H9 (cell line): ENCODE results near the gene SOX4. TPM values are rescaled to one million over a fixed set of nuclear protein-coding genes. Genes with fewer than 3 reads are reported as not detected.

ENCODE experiments used
- DNase-seq: peaks from one replicate; pipeline ENCODE4 v3.0.0-alpha.2; 2017
- H2AFZ ChIP-seq: one replicate; pipeline ENCODE4 v1.6.1; 2013; ENCODE audit warnings: mild to moderate bottlenecking, low read length, control low read depth, moderate library complexity
- H2AK5ac ChIP-seq: 2 replicates; pipeline ENCODE4 v1.6.1; 2013; ENCODE audit warnings: low read length, control low read depth, mixed read lengths; ENCODE audit not compliant: insufficient read length
- H2BK120ac ChIP-seq: one replicate; pipeline ENCODE4 v1.6.1; 2013; ENCODE audit warnings: low read depth, mild to moderate bottlenecking, low read length, control low read depth, inconsistent platforms; ENCODE audit not compliant: poor library complexity, severe bottlenecking
- H2BK12ac ChIP-seq: 2 replicates; pipeline ENCODE4 v1.6.1; 2013; ENCODE audit warnings: low read length, control low read depth, mixed read lengths, low read depth; ENCODE audit not compliant: insufficient read length
- H2BK15ac ChIP-seq: 2 replicates; pipeline ENCODE4 v1.6.1; 2013; ENCODE audit warnings: low read depth, low read length, control low read depth
- H2BK20ac ChIP-seq: one replicate; pipeline ENCODE4 v1.6.1; 2013; ENCODE audit warnings: low read depth, mild to moderate bottlenecking, low read length, control low read depth, inconsistent platforms; ENCODE audit not compliant: poor library complexity, severe bottlenecking
- H2BK5ac ChIP-seq: 2 replicates; pipeline ENCODE4 v1.6.1; 2013; ENCODE audit warnings: low read length, control low read depth, mixed read lengths; ENCODE audit not compliant: insufficient read length
- H3K14ac ChIP-seq: 2 replicates; pipeline ENCODE4 v1.6.1; 2013; ENCODE audit warnings: low read length, control low read depth; ENCODE audit not compliant: insufficient read depth
- H3K18ac ChIP-seq: 2 replicates; pipeline ENCODE4 v1.6.1; 2013; ENCODE audit warnings: low read depth, mild to moderate bottlenecking, mixed read lengths, low read length, control low read depth; ENCODE audit not compliant: insufficient read length
- H3K23ac ChIP-seq: 2 replicates; pipeline ENCODE4 v1.6.1; 2013; ENCODE audit warnings: low read length, control low read depth, mixed read lengths, low read depth; ENCODE audit not compliant: insufficient read length
- H3K23me2 ChIP-seq: 2 replicates; pipeline ENCODE4 v1.6.1; 2013; ENCODE audit warnings: low read depth, mild to moderate bottlenecking, mixed read lengths, low read length, control low read depth; ENCODE audit not compliant: insufficient read length, poor library complexity, severe bottlenecking
- H3K27ac ChIP-seq: 2 replicates; pipeline ENCODE4 v1.5.1; 2013; ENCODE audit warnings: low read length, control low read depth, mixed read lengths, low read depth; ENCODE audit not compliant: insufficient read length
- H3K27me3 ChIP-seq: 2 replicates; pipeline ENCODE4 v1.6.1; 2013; ENCODE audit warnings: low read length, control low read depth, inconsistent platforms; ENCODE audit not compliant: insufficient read depth
- H3K4ac ChIP-seq: 2 replicates; pipeline ENCODE4 v1.6.1; 2013; ENCODE audit warnings: low read depth, mild to moderate bottlenecking, control low read depth, inconsistent platforms, low read length, moderate library complexity
- H3K4me1 ChIP-seq: 2 replicates; pipeline ENCODE4 v1.6.1; 2013; ENCODE audit warnings: low read length, control low read depth, inconsistent platforms; ENCODE audit not compliant: insufficient read depth
- H3K4me2 ChIP-seq: 2 replicates; pipeline ENCODE4 v1.6.1; 2013; ENCODE audit warnings: low read length, control low read depth, mixed read lengths; ENCODE audit not compliant: insufficient read length, insufficient read depth
- H3K56ac ChIP-seq: 2 replicates; pipeline ENCODE4 v1.6.1; 2013; ENCODE audit warnings: low read depth, mild to moderate bottlenecking, mixed read lengths, low read length, control low read depth; ENCODE audit not compliant: insufficient read length
- H3K79me1 ChIP-seq: 2 replicates; pipeline ENCODE4 v1.6.1; 2013; ENCODE audit warnings: low read depth, mild to moderate bottlenecking, moderate library complexity, low read length, control low read depth, inconsistent platforms; ENCODE audit not compliant: insufficient read depth, poor library complexity, severe bottlenecking
- H3K79me2 ChIP-seq: 2 replicates; pipeline ENCODE4 v1.6.1; 2013; ENCODE audit warnings: low read length, control low read depth, inconsistent platforms; ENCODE audit not compliant: insufficient read depth
- H3K9ac ChIP-seq: 2 replicates; pipeline ENCODE4 v1.6.1; 2013; ENCODE audit warnings: low read length, control low read depth, mixed read lengths; ENCODE audit not compliant: insufficient read length; ENCODE audit errors: extremely low read depth
- H3K9me3 ChIP-seq: one replicate; pipeline ENCODE4 v1.6.1; 2013; ENCODE audit warnings: low read depth, low read length, inconsistent platforms; ENCODE audit not compliant: control insufficient read depth
- H3T11ph ChIP-seq: one replicate; pipeline ENCODE4 v1.6.1; 2013; ENCODE audit warnings: mild to moderate bottlenecking, low read length, control low read depth, inconsistent platforms
- H4K20me1 ChIP-seq: one replicate; pipeline ENCODE4 v1.6.1; 2013; ENCODE audit not compliant: control insufficient read depth, insufficient read length, insufficient read depth
- H4K5ac ChIP-seq: 2 replicates; pipeline ENCODE4 v1.6.1; 2013; ENCODE audit warnings: low read depth, mild to moderate bottlenecking, mixed read lengths, low read length, control low read depth; ENCODE audit not compliant: insufficient read length
- H4K8ac ChIP-seq: replicated peaks from 2 replicates; pipeline ENCODE4 v1.6.1; 2013; ENCODE audit warnings: low read length, control low read depth, mixed read lengths, low read depth; ENCODE audit not compliant: insufficient read length
- H4K91ac ChIP-seq: 2 replicates; pipeline ENCODE4 v1.6.1; 2013; ENCODE audit warnings: low read depth, mild to moderate bottlenecking, moderate library complexity, mixed read lengths, low read length, control low read depth; ENCODE audit not compliant: insufficient read length
- H3K27ac Mint-ChIP-seq, 3 experiments: 2 replicates in 2 of 3; 3 replicates in 1 of 3; pipeline ENCODE4 v1.8.0; 2020 to 2021; ENCODE audit warnings: mixed read lengths in 3 of 3, mild to moderate bottlenecking in 1 of 3, moderate library complexity in 1 of 3
- H3K27me3 Mint-ChIP-seq: 2 replicates; pipeline ENCODE4 v1.8.0; 2021; ENCODE audit warnings: low read depth, mild to moderate bottlenecking, moderate library complexity, mixed read lengths
- H3K36me3 Mint-ChIP-seq, 3 experiments: 2 replicates in 2 of 3; 3 replicates in 1 of 3; pipeline ENCODE4 v1.8.0; 2020 to 2021; ENCODE audit warnings: low read depth in 3 of 3, mixed read lengths in 3 of 3; ENCODE audit not compliant: insufficient read depth in 1 of 3
- H3K4me1 Mint-ChIP-seq, 2 experiments: 2 replicates each; pipeline ENCODE4 v1.8.0; 2020; ENCODE audit warnings: mixed read lengths in 2 of 2
- H3K4me3 Mint-ChIP-seq, 2 experiments: 2 replicates in 1 of 2; 3 replicates in 1 of 2; pipeline ENCODE4 v1.8.0; 2020 to 2021; ENCODE audit warnings: mild to moderate bottlenecking in 2 of 2, mixed read lengths in 2 of 2, moderate library complexity in 1 of 2
- H3K9me3 Mint-ChIP-seq, 2 experiments: 2 replicates in 1 of 2; 3 replicates in 1 of 2; pipeline ENCODE4 v1.8.0; 2020; ENCODE audit warnings: mild to moderate bottlenecking in 2 of 2, mixed read lengths in 2 of 2, moderate library complexity in 1 of 2
- WGBS: extraction: QIAGEN DNeasy Blood & Tissue Kit; methylation state at CpG from one replicate; pipeline ENCODE4 v1.1.7; 2013; ENCODE audit warnings: missing lambda C conversion rate, low lambda C conversion rate, mixed read lengths; ENCODE audit not compliant: insufficient read length; ENCODE audit errors: extremely low coverage; 5-methylcytosine and 5-hydroxymethylcytosine counted together
- total RNA-seq: library from RNA; stranded (reverse); gene quantifications from 2 replicates; pipeline ENCODE4 v1.2.1, GENCODE V29; 2021
- TF ChIP-seq, protein P1 (sequence below): fragments of 200-600 bp; sonication (generic); conservative IDR thresholded peaks from 3 replicates; pipeline ENCODE4 v1.8.0; 2021; ENCODE audit warnings: antibody characterized with exemption, mild to moderate bottlenecking

Gene SOX4
- total RNA-seq, 1 experiment from 2014 or later, result 108 TPM

DNA sequence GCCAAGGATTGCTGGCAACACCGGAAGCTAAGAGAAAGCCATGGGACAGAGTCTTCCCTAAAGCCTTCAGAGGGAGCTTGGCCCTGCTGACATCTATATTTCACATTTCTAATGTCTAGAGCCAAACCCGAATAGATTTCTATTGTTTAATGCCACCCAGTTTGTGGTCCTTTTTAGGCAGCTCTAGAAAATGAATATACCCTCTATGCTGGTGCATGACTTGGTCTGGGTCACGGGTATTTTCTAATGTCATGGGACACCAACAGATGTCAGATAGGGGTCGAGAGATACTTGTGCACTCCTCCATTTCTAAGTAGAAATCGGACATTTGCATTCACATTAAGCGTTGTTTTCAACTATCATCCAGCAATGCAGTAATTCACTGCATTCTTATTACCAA, 37.0 kb upstream of the SOX4 start:
- H3K79me1 ChIP-seq, result no peaks in the 10 kb centered on the region
- Mint-ChIP-seq H3K27me3 (no peaks in the 10 kb centered on the region), H3K36me3 (peaks cover 0 to 4% (median 0%) of the 10 kb centered on the region in 3 experiments; a peak in 1 of 7 replicates), H3K4me3 (no peak overlapping the region), H3K27ac (no peak overlapping the region), H3K4me1 (peaks cover 5 to 9% of the 10 kb centered on the region in 2 experiments), H3K9me3 (peaks cover 0 to 4% of the 10 kb centered on the region in 2 experiments; a peak in 2 of 5 replicates)
- H3K4ac ChIP-seq, result no peak overlapping the region
- no peak overlapping the region for H2AFZ ChIP-seq
- no peak overlapping the region for H2BK15ac ChIP-seq
- H3K27ac ChIP-seq, result no peak overlapping the region
- no peak overlapping the region for H3K56ac ChIP-seq
- TF ChIP-seq, protein P1, sequence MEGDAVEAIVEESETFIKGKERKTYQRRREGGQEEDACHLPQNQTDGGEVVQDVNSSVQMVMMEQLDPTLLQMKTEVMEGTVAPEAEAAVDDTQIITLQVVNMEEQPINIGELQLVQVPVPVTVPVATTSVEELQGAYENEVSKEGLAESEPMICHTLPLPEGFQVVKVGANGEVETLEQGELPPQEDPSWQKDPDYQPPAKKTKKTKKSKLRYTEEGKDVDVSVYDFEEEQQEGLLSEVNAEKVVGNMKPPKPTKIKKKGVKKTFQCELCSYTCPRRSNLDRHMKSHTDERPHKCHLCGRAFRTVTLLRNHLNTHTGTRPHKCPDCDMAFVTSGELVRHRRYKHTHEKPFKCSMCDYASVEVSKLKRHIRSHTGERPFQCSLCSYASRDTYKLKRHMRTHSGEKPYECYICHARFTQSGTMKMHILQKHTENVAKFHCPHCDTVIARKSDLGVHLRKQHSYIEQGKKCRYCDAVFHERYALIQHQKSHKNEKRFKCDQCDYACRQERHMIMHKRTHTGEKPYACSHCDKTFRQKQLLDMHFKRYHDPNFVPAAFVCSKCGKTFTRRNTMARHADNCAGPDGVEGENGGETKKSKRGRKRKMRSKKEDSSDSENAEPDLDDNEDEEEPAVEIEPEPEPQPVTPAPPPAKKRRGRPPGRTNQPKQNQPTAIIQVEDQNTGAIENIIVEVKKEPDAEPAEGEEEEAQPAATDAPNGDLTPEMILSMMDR, result no peak
- H3K23ac ChIP-seq, result no peak overlapping the region
- no peak overlapping the region for H3K4me2 ChIP-seq
- no peak overlapping the region for H2BK120ac ChIP-seq
- no peak overlapping the region for H4K8ac ChIP-seq
- no peak overlapping the region for H2AK5ac ChIP-seq
- H3K23me2 ChIP-seq, result no peaks in the 10 kb centered on the region
- H3K14ac ChIP-seq, result no peak overlapping the region
- no CpG with 5 or more reads among the region's 6 CpGs for WGBS
- no peak overlapping the region for H2BK20ac ChIP-seq
- no peak overlapping the region for H2BK12ac ChIP-seq
- no peak for DNase-seq
- no peak overlapping the region for H3T11ph ChIP-seq
- H3K18ac ChIP-seq, result no peak overlapping the region
- peaks cover 5% of the 10 kb centered on the region; the same call in 1 of the 2 replicates for H3K4me1 ChIP-seq
- H2BK5ac ChIP-seq, result no peak overlapping the region
- no peaks in the 10 kb centered on the region for H4K20me1 ChIP-seq
- H4K5ac ChIP-seq, result no peak overlapping the region
- no peaks in the 10 kb centered on the region for H3K9me3 ChIP-seq
- H3K27me3 ChIP-seq, result no peaks in the 10 kb centered on the region
- H3K79me2 ChIP-seq, result no peaks in the 10 kb centered on the region
- H3K9ac ChIP-seq, result no peak overlapping the region
- H4K91ac ChIP-seq, result no peak overlapping the region
